ENCODE measurements around the gene GFAP. TPM values are rescaled to one million over a fixed set of nuclear protein-coding genes. Genes with fewer than 3 reads are reported as not detected.

GFAP gene
- total RNA-seq, 1 donor from 2014 or later: 4.1 TPM

DNA sequence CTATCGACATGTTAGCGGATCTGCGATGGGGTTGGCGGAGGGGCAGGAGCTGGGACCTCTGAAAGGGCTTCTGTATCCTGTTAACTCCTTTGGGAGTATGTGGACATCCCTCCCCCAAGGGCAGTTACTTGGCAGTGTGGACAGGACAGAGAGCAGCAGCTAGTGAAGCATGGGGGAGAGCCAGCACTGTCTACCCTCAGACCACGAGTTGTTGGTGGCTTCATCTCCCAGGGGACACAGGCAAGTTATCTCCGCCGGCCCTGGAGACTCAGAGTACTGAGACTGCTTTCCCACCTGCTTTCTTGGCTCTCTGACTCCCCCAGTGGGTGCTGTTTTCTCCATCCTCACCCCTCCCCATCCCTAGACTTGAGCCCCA lies 5.3 kb upstream of the GFAP start:
- H3K9me3 ChIP-seq (replicated peaks): no peaks in the 10 kb centered on the region
- H3K27ac ChIP-seq (replicated peaks): peak overlapping the region; percentile 85
- H3K27me3 ChIP-seq (ENCODE audit: low read depth): peaks cover under 1% of the 10 kb centered on the region
- TF ChIP-seq CTCF (IDR thresholded peaks at IDR 0.05; ENCODE audit: borderline replicate concordance): no peak
- intact Hi-C loops (cut with micrococcal nuclease): loop anchor here (1.0 kb wide), 1 partner anchor 101 kb away; no protein-coding TSS in a partner anchor
- DNase-seq: no peak
- H3K4me1 ChIP-seq: peaks cover 61% of the 10 kb centered on the region
- no peak overlapping the region for H3K4me3 ChIP-seq
- H3K36me3 ChIP-seq: no peaks in the 10 kb centered on the region

- TF ChIP-seq CTCF (IDR thresholded peaks at IDR 0.05; ENCODE audit: borderline replicate concordance): peak; percentile 89
- peak overlapping the region; percentile 85 for H3K27ac ChIP-seq (replicated peaks)
- DNase-seq: peak; percentile 78
- H3K4me1 ChIP-seq: peaks cover 62% of the 10 kb centered on the region
- no peaks in the 10 kb centered on the region for H3K36me3 ChIP-seq
- no peaks in the 10 kb centered on the region for H3K9me3 ChIP-seq (replicated peaks)
- no peak overlapping the region for H3K4me3 ChIP-seq
- intact Hi-C loops (cut with micrococcal nuclease): loop anchor here (1.0 kb wide), 1 partner anchor 101 kb away; no protein-coding TSS in a partner anchor
- H3K27me3 ChIP-seq (ENCODE audit: low read depth): peaks cover 6% of the 10 kb centered on the region
Observed at GRCh38 chr17:44919885-44920564, 4.7 kb upstream of the GFAP start.

GRCh38 chr17:44919411-44919810 lies 4.1 kb upstream of the GFAP start:
- no peak for DNase-seq
- intact Hi-C loops (cut with micrococcal nuclease): no loop called here
- peaks cover 62% of the 10 kb centered on the region for H3K4me1 ChIP-seq
- no peak for TF ChIP-seq CTCF (IDR thresholded peaks at IDR 0.05; ENCODE audit: borderline replicate concordance)
- no peak overlapping the region for H3K27ac ChIP-seq (replicated peaks)
- peaks cover 9% of the 10 kb centered on the region for H3K27me3 ChIP-seq (ENCODE audit: low read depth)
- H3K4me3 ChIP-seq: no peak overlapping the region
- H3K9me3 ChIP-seq (replicated peaks): no peaks in the 10 kb centered on the region
- H3K36me3 ChIP-seq: no peaks in the 10 kb centered on the region

GRCh38 chr17:44918006-44918405 lies 2.7 kb upstream of the GFAP start:
- intact Hi-C loops (cut with micrococcal nuclease): no loop called here
- no peak overlapping the region for H3K27ac ChIP-seq (replicated peaks)
- no peak overlapping the region for H3K4me3 ChIP-seq
- no peaks in the 10 kb centered on the region for H3K9me3 ChIP-seq (replicated peaks)
- H3K36me3 ChIP-seq: no peaks in the 10 kb centered on the region
- no peak for DNase-seq
- no peak for TF ChIP-seq CTCF (IDR thresholded peaks at IDR 0.05; ENCODE audit: borderline replicate concordance)
- peaks cover 21% of the 10 kb centered on the region for H3K27me3 ChIP-seq (ENCODE audit: low read depth)
- peaks cover 57% of the 10 kb centered on the region for H3K4me1 ChIP-seq

DNA sequence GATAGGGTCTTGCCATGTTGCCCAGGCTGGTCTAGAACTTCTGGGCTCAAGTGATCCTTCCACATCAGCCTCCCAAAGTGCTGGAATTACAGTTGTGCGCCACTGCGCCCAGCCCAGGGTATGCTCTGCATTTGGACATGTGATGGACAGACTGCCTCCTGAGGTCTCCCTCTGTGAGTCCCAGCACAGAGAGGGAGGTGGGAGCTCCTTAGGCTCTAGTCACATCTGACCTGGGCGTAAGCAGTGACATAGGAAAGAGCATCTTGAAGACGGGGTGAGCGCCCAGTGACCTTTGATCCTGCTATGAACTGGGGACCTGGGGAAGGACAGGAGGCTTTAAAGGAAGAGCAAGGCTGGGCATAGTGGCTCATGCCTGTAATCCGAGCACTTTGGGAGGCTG lies 2.2 kb upstream of the GFAP start:
- Histone ChIP-seq H3K4me3 (no peak overlapping the region), H3K27me3 (ENCODE audit: low read depth) (peaks cover 26% of the 10 kb centered on the region), H3K27ac (replicated peaks) (peak overlapping the region; percentile 79), H3K36me3 (no peaks in the 10 kb centered on the region), H3K4me1 (peaks cover 51% of the 10 kb centered on the region), H3K9me3 (replicated peaks) (no peaks in the 10 kb centered on the region)
- intact Hi-C loops (cut with micrococcal nuclease): no loop called here
- DNase-seq: no peak
- TF ChIP-seq CTCF (IDR thresholded peaks at IDR 0.05; ENCODE audit: borderline replicate concordance): no peak

All from left ventricle myocardium inferior (tissue), 1 donor.